NOMO-1 treated with dmso at 0.1 percent for 144 hours (cell line): ENCODE results near the gene DROSHA.
A peak's percentile ranks its signal among the peaks of the same experiment; 100 is the strongest.
"Not testable (repeated sequence)": the region's sequence is repeated elsewhere in the genome, so short reads cannot be mapped to it uniquely, and the experiment has no call there.

Source experiments
- DNase-seq: peaks from one replicate; lab custom pipeline; 2025; ENCODE audit not compliant: unreplicated experiment; lab: John Stamatoyannopoulos, UW

Gene DROSHA

GRCh38 chr5:31531888-31532547, at the start of gene DROSHA, which contains the start of gene C5orf22:
Gene DROSHA, minus strand, starts transcription at chr5:31532093. Its CDS starts 3,034 bp downstream, at chr5:31529059.
Gene C5orf22, plus strand, starts transcription at chr5:31532301. Its CDS starts 92 bp downstream, at chr5:31532393.
- peak; percentile 98 for DNase-seq

GRCh38 chr5:31579558-31579957, 47.7 kb upstream of the DROSHA start:
- no peak for DNase-seq

GRCh38 chr5:31577438-31577837, 45.5 kb upstream of the DROSHA start:
- no peak for DNase-seq

- DNase-seq, result no peak
These were observed 42.9 kb upstream of the DROSHA start for GRCh38 chr5:31574772-31575171.

GRCh38 chr5:31573494-31574142, 41.7 kb upstream of the DROSHA start:
- DNase-seq, result no peak

GRCh38 chr5:31569068-31569467, 37.2 kb upstream of the DROSHA start:
- no peak for DNase-seq

GRCh38 chr5:31568302-31568835, 36.5 kb upstream of the DROSHA start:
- DNase-seq, result no peak

GRCh38 chr5:31566362-31566761, 34.5 kb upstream of the DROSHA start:
- DNase-seq, result peak; percentile 66

- no peak for DNase-seq
These were observed 31.3 kb upstream of the DROSHA start for GRCh38 chr5:31563216-31563615.

- no peak for DNase-seq
These were observed 30.1 kb upstream of the DROSHA start for GRCh38 chr5:31561946-31562345.

- no peak for DNase-seq
These were observed 28.0 kb upstream of the DROSHA start for GRCh38 chr5:31559942-31560341.

- no peak for DNase-seq
These were observed 24.6 kb upstream of the DROSHA start for GRCh38 chr5:31556461-31556860.

GRCh38 chr5:31554552-31554951, 22.7 kb upstream of the DROSHA start:
- DNase-seq, result no peak

- DNase-seq, result no peak
These were observed 22.0 kb upstream of the DROSHA start for GRCh38 chr5:31553863-31554262.

- no peak for DNase-seq
These were observed 20.0 kb upstream of the DROSHA start for GRCh38 chr5:31551878-31552277.

- DNase-seq, result not testable (repeated sequence)
These were observed 17.2 kb upstream of the DROSHA start for GRCh38 chr5:31549114-31549513.

- no peak for DNase-seq
These were observed 6.0 kb upstream of the DROSHA start for GRCh38 chr5:31537851-31538250.

- no peak for DNase-seq
These were observed 5.5 kb upstream of the DROSHA start for GRCh38 chr5:31537349-31537748.

GRCh38 chr5:31536873-31537272, 5.0 kb upstream of the DROSHA start:
- no peak for DNase-seq

GRCh38 chr5:31534527-31535046, 2.7 kb upstream of the DROSHA start:
- DNase-seq, result no peak

GRCh38 chr5:31531543-31531887, 378 bp downstream of the DROSHA start:
- peak; percentile 83 for DNase-seq

- DNase-seq, result peak; percentile 6
These were observed 1.2 kb downstream of the DROSHA start for GRCh38 chr5:31530541-31531265.
